ENCODE measurements around the gene SRM. TPM values are rescaled to one million over a fixed set of nuclear protein-coding genes. Genes with fewer than 3 reads are reported as not detected.
A peak's percentile ranks its signal among the peaks of the same experiment; 100 is the strongest.

The SRM gene
- total and polyA plus RNA-seq, 2 of the 13 experiments (the other 11 are each of a cell fraction or from before 2014, with no cell fraction given), result 27.9 to 31.8 TPM

DNA sequence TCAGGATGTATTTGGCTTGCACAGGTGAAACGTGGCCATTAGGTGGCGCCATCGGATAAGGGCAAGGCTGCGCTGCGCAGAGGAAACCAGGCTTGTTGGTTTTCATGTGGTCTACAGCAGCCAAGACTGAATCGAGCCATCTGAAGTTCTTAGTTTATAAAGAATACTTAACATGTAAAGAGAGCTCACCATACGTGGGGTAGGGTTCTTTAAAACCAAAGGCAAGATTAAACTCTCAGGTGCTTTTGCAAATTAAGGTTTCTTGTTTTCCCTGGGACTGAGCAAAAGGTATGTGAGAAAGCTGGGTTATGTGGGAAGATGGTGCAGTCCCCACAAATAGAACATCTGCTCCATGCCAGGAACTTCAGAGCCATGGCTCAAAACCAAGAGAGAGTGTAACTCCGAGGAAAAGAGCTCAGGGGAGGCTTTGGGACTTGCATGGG, 22.1 kb downstream of the SRM start (continued):
- TF ChIP-seq, protein P1, sequence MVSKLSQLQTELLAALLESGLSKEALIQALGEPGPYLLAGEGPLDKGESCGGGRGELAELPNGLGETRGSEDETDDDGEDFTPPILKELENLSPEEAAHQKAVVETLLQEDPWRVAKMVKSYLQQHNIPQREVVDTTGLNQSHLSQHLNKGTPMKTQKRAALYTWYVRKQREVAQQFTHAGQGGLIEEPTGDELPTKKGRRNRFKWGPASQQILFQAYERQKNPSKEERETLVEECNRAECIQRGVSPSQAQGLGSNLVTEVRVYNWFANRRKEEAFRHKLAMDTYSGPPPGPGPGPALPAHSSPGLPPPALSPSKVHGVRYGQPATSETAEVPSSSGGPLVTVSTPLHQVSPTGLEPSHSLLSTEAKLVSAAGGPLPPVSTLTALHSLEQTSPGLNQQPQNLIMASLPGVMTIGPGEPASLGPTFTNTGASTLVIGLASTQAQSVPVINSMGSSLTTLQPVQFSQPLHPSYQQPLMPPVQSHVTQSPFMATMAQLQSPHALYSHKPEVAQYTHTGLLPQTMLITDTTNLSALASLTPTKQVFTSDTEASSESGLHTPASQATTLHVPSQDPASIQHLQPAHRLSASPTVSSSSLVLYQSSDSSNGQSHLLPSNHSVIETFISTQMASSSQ (IDR thresholded peaks at IDR 0.05; ENCODE audit: low read depth), result no peak
- TF ChIP-seq, protein P1 (CRISPR knock-in tag; IDR thresholded peaks at IDR 0.05; ENCODE audit: borderline replicate concordance), result no peak
- TF ChIP-seq GFI1 (CRISPR knock-in tag; IDR thresholded peaks at IDR 0.05; ENCODE audit: borderline replicate concordance), result no peak
- peak; percentile 94 for TF ChIP-seq RAD21 (CRISPR knock-in tag; IDR thresholded peaks at IDR 0.05)
- TF ChIP-seq SMARCC2 (IDR thresholded peaks at IDR 0.05), result no peak
- TF ChIP-seq ZNF367 (CRISPR knock-in tag; IDR thresholded peaks at IDR 0.05; ENCODE audit: borderline replicate concordance), result no peak
- TF ChIP-seq GABPB1 (CRISPR knock-in tag; IDR thresholded peaks at IDR 0.05), result no peak
- TF ChIP-seq SRSF4 (IDR thresholded peaks at IDR 0.05; ENCODE audit: low read depth, low read length, poor library complexity, severe bottlenecking), result no peak
- no peak for TF ChIP-seq ZMYM4 (CRISPR knock-in tag; IDR thresholded peaks at IDR 0.05)
- TF ChIP-seq, protein P2, sequence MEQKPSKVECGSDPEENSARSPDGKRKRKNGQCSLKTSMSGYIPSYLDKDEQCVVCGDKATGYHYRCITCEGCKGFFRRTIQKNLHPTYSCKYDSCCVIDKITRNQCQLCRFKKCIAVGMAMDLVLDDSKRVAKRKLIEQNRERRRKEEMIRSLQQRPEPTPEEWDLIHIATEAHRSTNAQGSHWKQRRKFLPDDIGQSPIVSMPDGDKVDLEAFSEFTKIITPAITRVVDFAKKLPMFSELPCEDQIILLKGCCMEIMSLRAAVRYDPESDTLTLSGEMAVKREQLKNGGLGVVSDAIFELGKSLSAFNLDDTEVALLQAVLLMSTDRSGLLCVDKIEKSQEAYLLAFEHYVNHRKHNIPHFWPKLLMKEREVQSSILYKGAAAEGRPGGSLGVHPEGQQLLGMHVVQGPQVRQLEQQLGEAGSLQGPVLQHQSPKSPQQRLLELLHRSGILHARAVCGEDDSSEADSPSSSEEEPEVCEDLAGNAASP (CRISPR knock-in tag; IDR thresholded peaks at IDR 0.05; ENCODE audit: borderline replicate concordance), result 0 out of 2 replicates have a peak, but pooled peaks have one; percentile 27
- no peak for TF ChIP-seq RERE (CRISPR knock-in tag; IDR thresholded peaks at IDR 0.05; ENCODE audit: low read depth)
- TF ChIP-seq ZFP62 (CRISPR knock-in tag; IDR thresholded peaks at IDR 0.05), result no peak
- TF ChIP-seq, protein P3, sequence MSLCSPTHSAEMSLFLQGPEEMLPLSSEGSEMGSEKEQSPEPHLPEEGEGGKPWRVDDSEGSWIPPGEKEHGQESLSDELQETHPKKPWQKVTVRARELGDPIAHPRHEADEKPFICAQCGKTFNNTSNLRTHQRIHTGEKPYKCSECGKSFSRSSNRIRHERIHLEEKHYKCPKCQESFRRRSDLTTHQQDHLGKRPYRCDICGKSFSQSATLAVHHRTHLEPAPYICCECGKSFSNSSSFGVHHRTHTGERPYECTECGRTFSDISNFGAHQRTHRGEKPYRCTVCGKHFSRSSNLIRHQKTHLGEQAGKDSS (CRISPR knock-in tag; IDR thresholded peaks at IDR 0.05; ENCODE audit: borderline replicate concordance, low read depth), result no peak
- 0 out of 2 replicates have a peak, but pooled peaks have one; percentile 23 for TF ChIP-seq THAP11 (CRISPR knock-in tag; IDR thresholded peaks at IDR 0.05)
- peak; percentile 32; the same call in 1 of the 2 replicates for TF ChIP-seq FOXA3 (CRISPR knock-in tag; IDR thresholded peaks at IDR 0.05)
- TF ChIP-seq ERF (CRISPR knock-in tag; IDR thresholded peaks at IDR 0.05), result 0 out of 2 replicates have a peak, but pooled peaks have one; percentile 26
- no peak for TF ChIP-seq IRF1 (CRISPR knock-in tag; IDR thresholded peaks at IDR 0.05; ENCODE audit: low read depth)
- TF ChIP-seq SIX1 (CRISPR knock-in tag; IDR thresholded peaks at IDR 0.05; ENCODE audit: borderline replicate concordance), result no peak
